Measurements from ENCODE around the gene BRINP1.

Gene BRINP1

GRCh38 chr9:119165131-119165530, 204.1 kb downstream of the BRINP1 start:
- H2BK120ac ChIP-seq (ENCODE audit: insufficient read depth, low read length, poor library complexity), result no peak overlapping the region
- H3K4me1 ChIP-seq (ENCODE audit: control insufficient read depth in 1 of 2, insufficient read depth in 2 of 2, low read length in 2 of 2), result no peaks in the 10 kb centered on the region
- H2AK5ac ChIP-seq (ENCODE audit: low read length), result no peak overlapping the region
- WGBS (ENCODE audit: extremely low coverage, insufficient coverage, insufficient read length), result no CpG with 5 or more reads among the region's 1 CpG
- no peaks in the 10 kb centered on the region for H3K36me3 ChIP-seq (ENCODE audit: control insufficient read depth in 1 of 2, insufficient read depth in 2 of 2, low read length in 2 of 2)
- no peak overlapping the region for H4K8ac ChIP-seq (ENCODE audit: low read depth, low read length)
- no peak overlapping the region for H4K12ac ChIP-seq (ENCODE audit: low read depth, low read length)
- no peaks in the 10 kb centered on the region for H3K27me3 ChIP-seq (ENCODE audit: insufficient read depth, low read length)
- H3K79me2 ChIP-seq (ENCODE audit: control insufficient read depth, insufficient read depth, low read length, poor library complexity), result no peaks in the 10 kb centered on the region
- H3K27ac ChIP-seq (ENCODE audit: low read depth, low read length), result no peak overlapping the region
- no peak overlapping the region for H3K4ac ChIP-seq (ENCODE audit: low read depth, low read length)
- no peak overlapping the region for H3K4me2 ChIP-seq (ENCODE audit: low read length)
- H3K79me1 ChIP-seq (ENCODE audit: low read length), result peaks cover 3% of the 10 kb centered on the region
- no peak overlapping the region for H3K14ac ChIP-seq (ENCODE audit: low read length)
- no peak overlapping the region for H2BK5ac ChIP-seq (ENCODE audit: low read depth, low read length, poor library complexity)
- no peak for DNase-seq
- H3K23ac ChIP-seq (ENCODE audit: low read length), result no peak overlapping the region
- no peak overlapping the region for H3K9ac ChIP-seq (ENCODE audit: low read length)
- no peaks in the 10 kb centered on the region for H3K9me3 ChIP-seq (ENCODE audit: insufficient read depth, low read depth, low read length)
- H4K91ac ChIP-seq (ENCODE audit: low read depth, low read length), result no peak overlapping the region
- H2AFZ ChIP-seq (ENCODE audit: insufficient read depth, low read length, poor library complexity), result no peak overlapping the region
- H3K18ac ChIP-seq (ENCODE audit: low read length), result no peak overlapping the region
- no peak overlapping the region for H3K4me3 ChIP-seq (ENCODE audit: low read depth, low read length)
- H2BK12ac ChIP-seq (ENCODE audit: low read length), result no peak overlapping the region

- H3K4me3 ChIP-seq (ENCODE audit: low read depth, low read length), result no peak overlapping the region
- H3K14ac ChIP-seq (ENCODE audit: low read length), result no peak overlapping the region
- no peaks in the 10 kb centered on the region for H3K9me3 ChIP-seq (ENCODE audit: insufficient read depth, low read depth, low read length)
- no peak overlapping the region for H2AK5ac ChIP-seq (ENCODE audit: low read length)
- no peak overlapping the region for H4K12ac ChIP-seq (ENCODE audit: low read depth, low read length)
- H3K4me1 ChIP-seq (ENCODE audit: control insufficient read depth in 1 of 2, insufficient read depth in 2 of 2, low read length in 2 of 2), result no peaks in the 10 kb centered on the region
- no peaks in the 10 kb centered on the region for H3K79me2 ChIP-seq (ENCODE audit: control insufficient read depth, insufficient read depth, low read length, poor library complexity)
- no peak overlapping the region for H3K27ac ChIP-seq (ENCODE audit: low read depth, low read length)
- no peaks in the 10 kb centered on the region for H3K27me3 ChIP-seq (ENCODE audit: insufficient read depth, low read length)
- no peak overlapping the region for H3K4me2 ChIP-seq (ENCODE audit: low read length)
- no peak for DNase-seq
- no peaks in the 10 kb centered on the region for H3K36me3 ChIP-seq (ENCODE audit: control insufficient read depth in 1 of 2, insufficient read depth in 2 of 2, low read length in 2 of 2)
- no peak overlapping the region for H2BK120ac ChIP-seq (ENCODE audit: insufficient read depth, low read length, poor library complexity)
- no peak overlapping the region for H3K4ac ChIP-seq (ENCODE audit: low read depth, low read length)
- H4K8ac ChIP-seq (ENCODE audit: low read depth, low read length), result no peak overlapping the region
- no peak overlapping the region for H2BK5ac ChIP-seq (ENCODE audit: low read depth, low read length, poor library complexity)
- H3K79me1 ChIP-seq (ENCODE audit: low read length), result peaks cover 3% of the 10 kb centered on the region
- H3K18ac ChIP-seq (ENCODE audit: low read length), result no peak overlapping the region
- H3K23ac ChIP-seq (ENCODE audit: low read length), result no peak overlapping the region
- no peak overlapping the region for H3K9ac ChIP-seq (ENCODE audit: low read length)
- H2BK12ac ChIP-seq (ENCODE audit: low read length), result no peak overlapping the region
- H2AFZ ChIP-seq (ENCODE audit: insufficient read depth, low read length, poor library complexity), result no peak overlapping the region
- no peak overlapping the region for H4K91ac ChIP-seq (ENCODE audit: low read depth, low read length)
These were observed 204.5 kb downstream of the BRINP1 start for GRCh38 chr9:119164716-119165115.

- Histone ChIP-seq H4K91ac (ENCODE audit: low read depth, low read length) (no peak overlapping the region), H3K27me3 (ENCODE audit: insufficient read depth, low read length) (no peaks in the 10 kb centered on the region), H2AFZ (ENCODE audit: insufficient read depth, low read length, poor library complexity) (no peak overlapping the region), H3K23ac (ENCODE audit: low read length) (no peak overlapping the region), H3K27ac (ENCODE audit: low read depth, low read length) (no peak overlapping the region), H3K4me2 (ENCODE audit: low read length) (no peak overlapping the region), H3K9ac (ENCODE audit: low read length) (no peak overlapping the region), H3K4ac (ENCODE audit: low read depth, low read length) (no peak overlapping the region), H3K18ac (ENCODE audit: low read length) (no peak overlapping the region), H3K79me2 (ENCODE audit: control insufficient read depth, insufficient read depth, low read length, poor library complexity) (no peaks in the 10 kb centered on the region), H2BK5ac (ENCODE audit: low read depth, low read length, poor library complexity) (no peak overlapping the region), H2BK120ac (ENCODE audit: insufficient read depth, low read length, poor library complexity) (no peak overlapping the region), H2AK5ac (ENCODE audit: low read length) (no peak overlapping the region), H3K4me1 (ENCODE audit: control insufficient read depth in 1 of 2, insufficient read depth in 2 of 2, low read length in 2 of 2) (no peaks in the 10 kb centered on the region), H4K12ac (ENCODE audit: low read depth, low read length) (no peak overlapping the region), H3K9me3 (ENCODE audit: insufficient read depth, low read depth, low read length) (no peaks in the 10 kb centered on the region), H3K36me3 (ENCODE audit: control insufficient read depth in 1 of 2, insufficient read depth in 2 of 2, low read length in 2 of 2) (no peaks in the 10 kb centered on the region), H3K14ac (ENCODE audit: low read length) (no peak overlapping the region), H2BK12ac (ENCODE audit: low read length) (no peak overlapping the region), H3K4me3 (ENCODE audit: low read depth, low read length) (no peak overlapping the region), H4K8ac (ENCODE audit: low read depth, low read length) (no peak overlapping the region), H3K79me1 (ENCODE audit: low read length) (no peaks in the 10 kb centered on the region)
- DNase-seq, result no peak
These were observed 208.7 kb downstream of the BRINP1 start for GRCh38 chr9:119160551-119160950.

GRCh38 chr9:119159386-119159785, 209.8 kb downstream of the BRINP1 start:
- H3K23ac ChIP-seq (ENCODE audit: low read length), result no peak overlapping the region
- H3K4ac ChIP-seq (ENCODE audit: low read depth, low read length), result no peak overlapping the region
- H4K91ac ChIP-seq (ENCODE audit: low read depth, low read length), result no peak overlapping the region
- H3K9ac ChIP-seq (ENCODE audit: low read length), result no peak overlapping the region
- no CpG with 5 or more reads among the region's 2 CpGs for WGBS (ENCODE audit: extremely low coverage, insufficient coverage, insufficient read length)
- no peaks in the 10 kb centered on the region for H3K27me3 ChIP-seq (ENCODE audit: insufficient read depth, low read length)
- H2AK5ac ChIP-seq (ENCODE audit: low read length), result no peak overlapping the region
- H3K4me3 ChIP-seq (ENCODE audit: low read depth, low read length), result no peak overlapping the region
- no peak overlapping the region for H3K18ac ChIP-seq (ENCODE audit: low read length)
- H2BK5ac ChIP-seq (ENCODE audit: low read depth, low read length, poor library complexity), result no peak overlapping the region
- H3K9me3 ChIP-seq (ENCODE audit: insufficient read depth, low read depth, low read length), result no peaks in the 10 kb centered on the region
- no peak overlapping the region for H2AFZ ChIP-seq (ENCODE audit: insufficient read depth, low read length, poor library complexity)
- H3K36me3 ChIP-seq (ENCODE audit: control insufficient read depth in 1 of 2, insufficient read depth in 2 of 2, low read length in 2 of 2), result no peaks in the 10 kb centered on the region
- H3K4me1 ChIP-seq (ENCODE audit: control insufficient read depth in 1 of 2, insufficient read depth in 2 of 2, low read length in 2 of 2), result no peaks in the 10 kb centered on the region
- H4K8ac ChIP-seq (ENCODE audit: low read depth, low read length), result no peak overlapping the region
- no peak overlapping the region for H4K12ac ChIP-seq (ENCODE audit: low read depth, low read length)
- no peak overlapping the region for H3K4me2 ChIP-seq (ENCODE audit: low read length)
- no peak overlapping the region for H2BK12ac ChIP-seq (ENCODE audit: low read length)
- no peaks in the 10 kb centered on the region for H3K79me1 ChIP-seq (ENCODE audit: low read length)
- no peak for DNase-seq
- H3K79me2 ChIP-seq (ENCODE audit: control insufficient read depth, insufficient read depth, low read length, poor library complexity), result no peaks in the 10 kb centered on the region
- H2BK120ac ChIP-seq (ENCODE audit: insufficient read depth, low read length, poor library complexity), result no peak overlapping the region
- H3K14ac ChIP-seq (ENCODE audit: low read length), result no peak overlapping the region
- no peak overlapping the region for H3K27ac ChIP-seq (ENCODE audit: low read depth, low read length)

- Histone ChIP-seq H3K9me3 (ENCODE audit: insufficient read depth, low read depth, low read length) (no peaks in the 10 kb centered on the region), H3K4me2 (ENCODE audit: low read length) (no peak overlapping the region), H3K4me1 (ENCODE audit: control insufficient read depth in 1 of 2, insufficient read depth in 2 of 2, low read length in 2 of 2) (no peaks in the 10 kb centered on the region), H2AK5ac (ENCODE audit: low read length) (no peak overlapping the region), H2BK5ac (ENCODE audit: low read depth, low read length, poor library complexity) (no peak overlapping the region), H3K14ac (ENCODE audit: low read length) (no peak overlapping the region), H3K18ac (ENCODE audit: low read length) (no peak overlapping the region), H2BK120ac (ENCODE audit: insufficient read depth, low read length, poor library complexity) (no peak overlapping the region), H3K9ac (ENCODE audit: low read length) (no peak overlapping the region), H2BK12ac (ENCODE audit: low read length) (no peak overlapping the region), H3K23ac (ENCODE audit: low read length) (no peak overlapping the region), H2AFZ (ENCODE audit: insufficient read depth, low read length, poor library complexity) (no peak overlapping the region), H3K4ac (ENCODE audit: low read depth, low read length) (no peak overlapping the region), H4K12ac (ENCODE audit: low read depth, low read length) (no peak overlapping the region), H4K91ac (ENCODE audit: low read depth, low read length) (no peak overlapping the region), H3K36me3 (ENCODE audit: control insufficient read depth in 1 of 2, insufficient read depth in 2 of 2, low read length in 2 of 2) (no peaks in the 10 kb centered on the region), H3K27me3 (ENCODE audit: insufficient read depth, low read length) (no peaks in the 10 kb centered on the region), H3K79me1 (ENCODE audit: low read length) (no peaks in the 10 kb centered on the region), H3K27ac (ENCODE audit: low read depth, low read length) (no peak overlapping the region), H4K8ac (ENCODE audit: low read depth, low read length) (no peak overlapping the region), H3K4me3 (ENCODE audit: low read depth, low read length) (no peak overlapping the region), H3K79me2 (ENCODE audit: control insufficient read depth, insufficient read depth, low read length, poor library complexity) (no peaks in the 10 kb centered on the region)
- no CpG with 5 or more reads among the region's 2 CpGs for WGBS (ENCODE audit: extremely low coverage, insufficient coverage, insufficient read length)
- DNase-seq, result no peak
These were observed 212.0 kb downstream of the BRINP1 start for GRCh38 chr9:119157196-119157595.
